OCI-LY1 (cell line): ENCODE results near the gene KCNJ15.

Source experiments
- EZH2 ChIP-seq: fragments of 200-600 bp; sonication (generic), shearing (Covaris generic); IDR thresholded peaks from 2 replicates; pipeline ENCODE4 v1.8.0; 2017; ENCODE audit warnings: borderline replicate concordance, mixed run types, mild to moderate bottlenecking, antibody characterized with exemption, low read length, moderate library complexity, mixed read lengths
- TF ChIP-seq, protein P1 (sequence below): fragments of 200-600 bp; sonication (generic), shearing (Covaris generic); IDR thresholded peaks from 2 replicates; pipeline ENCODE4 v1.5.1; 2017; ENCODE audit warnings: mild to moderate bottlenecking, antibody characterized with exemption, low read length, moderate library complexity, mixed read lengths

DNA sequence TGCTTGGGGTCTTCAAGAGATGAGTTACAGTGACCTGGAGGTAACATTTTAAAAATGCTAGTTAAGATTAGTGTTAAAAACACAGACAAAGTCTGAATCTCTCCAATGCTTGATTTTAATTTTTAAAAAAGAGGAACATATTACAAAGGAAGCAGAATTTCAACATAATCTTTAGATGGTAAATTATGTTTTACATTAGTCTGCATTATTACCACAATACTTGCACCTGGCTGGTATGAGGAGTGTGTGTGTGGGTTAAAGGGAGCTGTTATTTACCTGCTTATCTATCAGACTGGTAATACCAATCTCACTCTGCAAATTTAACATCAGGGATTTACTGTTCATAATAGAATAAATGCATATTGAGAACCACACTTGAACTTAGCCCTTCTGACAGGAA is 10.3 kb upstream of the KCNJ15 start:
- TF ChIP-seq, protein P1, sequence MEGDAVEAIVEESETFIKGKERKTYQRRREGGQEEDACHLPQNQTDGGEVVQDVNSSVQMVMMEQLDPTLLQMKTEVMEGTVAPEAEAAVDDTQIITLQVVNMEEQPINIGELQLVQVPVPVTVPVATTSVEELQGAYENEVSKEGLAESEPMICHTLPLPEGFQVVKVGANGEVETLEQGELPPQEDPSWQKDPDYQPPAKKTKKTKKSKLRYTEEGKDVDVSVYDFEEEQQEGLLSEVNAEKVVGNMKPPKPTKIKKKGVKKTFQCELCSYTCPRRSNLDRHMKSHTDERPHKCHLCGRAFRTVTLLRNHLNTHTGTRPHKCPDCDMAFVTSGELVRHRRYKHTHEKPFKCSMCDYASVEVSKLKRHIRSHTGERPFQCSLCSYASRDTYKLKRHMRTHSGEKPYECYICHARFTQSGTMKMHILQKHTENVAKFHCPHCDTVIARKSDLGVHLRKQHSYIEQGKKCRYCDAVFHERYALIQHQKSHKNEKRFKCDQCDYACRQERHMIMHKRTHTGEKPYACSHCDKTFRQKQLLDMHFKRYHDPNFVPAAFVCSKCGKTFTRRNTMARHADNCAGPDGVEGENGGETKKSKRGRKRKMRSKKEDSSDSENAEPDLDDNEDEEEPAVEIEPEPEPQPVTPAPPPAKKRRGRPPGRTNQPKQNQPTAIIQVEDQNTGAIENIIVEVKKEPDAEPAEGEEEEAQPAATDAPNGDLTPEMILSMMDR: no peak
- no peak for TF ChIP-seq EZH2
